Neural crest cell (in vitro differentiated cells): ENCODE data around the gene MTRR. TPM values are rescaled to one million over a fixed set of nuclear protein-coding genes. Genes with fewer than 3 reads are reported as not detected.

ENCODE experiments used
- DNase-seq: peaks from one replicate; pipeline ENCODE4 v3.0.0; 2021; ENCODE audit warnings: low read depth, mixed read lengths, low spot score
- H3K27ac Mint-ChIP-seq: one replicate; pipeline ENCODE4 v1.8.0; 2021; ENCODE audit warnings: mild to moderate bottlenecking, mixed read lengths; ENCODE audit not compliant: unreplicated experiment
- H3K27me3 Mint-ChIP-seq: 2 replicates; pipeline ENCODE4 v1.8.0; 2021; ENCODE audit warnings: low read depth, mild to moderate bottlenecking, mixed read lengths
- H3K36me3 Mint-ChIP-seq: 2 replicates; pipeline ENCODE4 v1.8.0; 2021; ENCODE audit warnings: low read depth, mild to moderate bottlenecking, mixed read lengths
- H3K4me1 Mint-ChIP-seq: 2 replicates; pipeline ENCODE4 v1.8.0; 2021; ENCODE audit warnings: mixed read lengths
- H3K4me3 Mint-ChIP-seq: one replicate; pipeline ENCODE4 v1.8.0; 2021; ENCODE audit warnings: mild to moderate bottlenecking, mixed read lengths
- H3K9me3 Mint-ChIP-seq: 2 replicates; pipeline ENCODE4 v1.8.0; 2021; ENCODE audit warnings: mixed read lengths
- total RNA-seq: library from RNA; stranded (reverse); gene quantifications from 2 replicates; pipeline ENCODE4 v1.2.1, GENCODE V29; 2021
- TF ChIP-seq, protein P1 (sequence below): fragments of 200-600 bp; sonication (generic); conservative IDR thresholded peaks from 2 replicates; pipeline ENCODE4 v1.5.0; 2021; ENCODE audit warnings: antibody characterized with exemption, mild to moderate bottlenecking

The MTRR gene
- total RNA-seq, 1 donor from 2014 or later, result 43.3 TPM

- Mint-ChIP-seq H3K9me3 (no peaks in the 10 kb centered on the region), H3K27ac (peak overlapping the region; percentile 20), H3K27me3 (no peaks in the 10 kb centered on the region), H3K36me3 (no peaks in the 10 kb centered on the region), H3K4me1 (peaks cover 38% of the 10 kb centered on the region), H3K4me3 (peak overlapping the region; percentile 92)
- TF ChIP-seq, protein P1, sequence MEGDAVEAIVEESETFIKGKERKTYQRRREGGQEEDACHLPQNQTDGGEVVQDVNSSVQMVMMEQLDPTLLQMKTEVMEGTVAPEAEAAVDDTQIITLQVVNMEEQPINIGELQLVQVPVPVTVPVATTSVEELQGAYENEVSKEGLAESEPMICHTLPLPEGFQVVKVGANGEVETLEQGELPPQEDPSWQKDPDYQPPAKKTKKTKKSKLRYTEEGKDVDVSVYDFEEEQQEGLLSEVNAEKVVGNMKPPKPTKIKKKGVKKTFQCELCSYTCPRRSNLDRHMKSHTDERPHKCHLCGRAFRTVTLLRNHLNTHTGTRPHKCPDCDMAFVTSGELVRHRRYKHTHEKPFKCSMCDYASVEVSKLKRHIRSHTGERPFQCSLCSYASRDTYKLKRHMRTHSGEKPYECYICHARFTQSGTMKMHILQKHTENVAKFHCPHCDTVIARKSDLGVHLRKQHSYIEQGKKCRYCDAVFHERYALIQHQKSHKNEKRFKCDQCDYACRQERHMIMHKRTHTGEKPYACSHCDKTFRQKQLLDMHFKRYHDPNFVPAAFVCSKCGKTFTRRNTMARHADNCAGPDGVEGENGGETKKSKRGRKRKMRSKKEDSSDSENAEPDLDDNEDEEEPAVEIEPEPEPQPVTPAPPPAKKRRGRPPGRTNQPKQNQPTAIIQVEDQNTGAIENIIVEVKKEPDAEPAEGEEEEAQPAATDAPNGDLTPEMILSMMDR, result no peak
- DNase-seq, result peak; percentile 12
These were observed 548 bp upstream of the MTRR start for GRCh38 chr5:7868427-7868772.

DNA sequence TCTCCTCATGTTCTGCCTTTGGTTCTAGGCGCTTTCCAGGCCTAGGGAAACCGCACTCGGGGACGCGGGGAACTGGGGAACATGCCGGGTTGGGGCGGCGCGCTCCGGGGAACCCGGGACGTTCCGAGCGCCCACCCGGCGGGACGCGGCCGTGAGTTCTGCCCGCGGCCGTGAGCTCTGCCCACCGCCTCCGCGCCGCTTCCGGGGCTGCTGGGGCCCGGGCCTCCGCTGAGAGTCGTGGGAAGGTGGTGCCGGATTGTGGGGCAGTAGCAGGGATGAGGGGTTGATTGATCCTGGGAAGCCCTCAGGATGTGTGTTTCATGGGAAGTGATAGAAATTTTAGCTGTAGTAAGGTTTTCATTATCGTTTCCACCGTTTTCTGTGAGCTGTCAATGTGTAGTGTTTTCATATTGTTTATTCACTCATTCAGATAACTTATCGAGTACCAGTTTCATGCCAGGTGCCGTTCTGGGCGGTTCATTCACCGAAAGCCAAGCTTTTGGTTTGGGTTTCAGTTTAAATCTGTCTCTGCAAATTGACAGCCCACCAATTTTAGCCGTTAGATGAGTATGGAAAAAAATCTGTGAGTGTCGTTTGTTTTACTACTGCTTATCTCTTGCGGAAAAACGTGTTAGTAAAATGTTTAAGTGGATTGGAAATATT lies 657 bp downstream of the MTRR start:
- H3K27me3 Mint-ChIP-seq, result no peaks in the 10 kb centered on the region
- TF ChIP-seq, protein P1, result no peak
- no peaks in the 10 kb centered on the region for H3K36me3 Mint-ChIP-seq
- H3K4me1 Mint-ChIP-seq, result peaks cover 38% of the 10 kb centered on the region
- DNase-seq, result no peak
- no peaks in the 10 kb centered on the region for H3K9me3 Mint-ChIP-seq
- peak overlapping the region; percentile 90 for H3K4me3 Mint-ChIP-seq
- H3K27ac Mint-ChIP-seq, result no peak overlapping the region

DNA sequence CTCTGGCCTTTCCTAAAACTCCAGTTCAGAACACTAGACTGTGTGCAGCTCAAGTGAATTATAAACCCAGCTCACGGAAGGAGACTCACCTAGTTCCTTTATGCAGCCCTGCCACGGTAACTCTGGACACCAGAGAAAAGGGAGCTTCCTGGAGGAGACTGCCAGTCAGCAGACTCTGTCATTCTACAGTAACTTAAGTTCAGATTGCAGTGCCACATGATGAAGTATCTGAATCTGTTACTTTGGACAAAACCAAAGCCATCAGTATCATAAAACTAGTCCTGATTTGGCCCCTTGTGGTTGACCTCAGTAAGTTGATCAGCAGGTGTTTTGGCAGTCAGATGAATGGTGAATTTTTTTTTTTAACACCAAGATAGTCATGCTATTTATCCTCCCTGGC lies 2.7 kb downstream of the MTRR start:
- Mint-ChIP-seq H3K4me1 (peaks cover 32% of the 10 kb centered on the region), H3K9me3 (no peaks in the 10 kb centered on the region), H3K27ac (no peak overlapping the region), H3K36me3 (peaks cover 4% of the 10 kb centered on the region), H3K4me3 (peak overlapping the region; percentile 48), H3K27me3 (no peaks in the 10 kb centered on the region)
- DNase-seq, result no peak
- TF ChIP-seq, protein P1, result no peak

DNA sequence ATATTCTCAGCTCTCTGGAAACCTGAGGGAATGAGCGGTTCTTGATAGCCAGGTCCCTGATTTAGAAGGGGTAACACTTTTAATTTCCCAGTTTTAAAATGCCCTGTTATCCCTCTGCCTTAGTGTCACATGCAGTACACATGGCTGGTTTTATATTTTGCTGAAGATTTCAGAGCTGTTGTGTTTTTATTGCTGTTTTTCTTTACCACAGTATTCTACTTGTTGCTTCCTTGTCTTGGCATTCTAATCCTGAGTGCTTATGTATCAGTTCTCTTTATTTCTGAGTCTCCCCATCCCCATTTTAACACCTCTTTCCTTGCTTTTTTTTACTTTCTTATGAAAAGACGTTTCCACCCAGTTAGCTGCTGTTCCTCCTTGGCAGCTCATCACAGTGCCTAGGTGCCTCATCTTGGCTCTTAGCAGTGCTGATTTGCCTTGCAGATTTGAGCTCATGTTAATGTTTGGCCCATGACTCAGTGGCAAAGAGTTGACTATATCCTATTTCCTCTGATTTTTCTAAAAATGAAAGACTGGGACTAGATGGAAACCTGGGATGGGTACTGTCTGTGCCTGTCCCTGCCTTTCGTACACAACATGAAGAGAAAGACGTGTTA lies 3.7 kb downstream of the MTRR start:
- Mint-ChIP-seq H3K9me3 (no peaks in the 10 kb centered on the region), H3K4me3 (peak overlapping the region; percentile 14), H3K27me3 (no peaks in the 10 kb centered on the region), H3K4me1 (peaks cover 24% of the 10 kb centered on the region), H3K27ac (no peak overlapping the region), H3K36me3 (peaks cover 4% of the 10 kb centered on the region)
- no peak for DNase-seq
- TF ChIP-seq, protein P1, result no peak

DNA sequence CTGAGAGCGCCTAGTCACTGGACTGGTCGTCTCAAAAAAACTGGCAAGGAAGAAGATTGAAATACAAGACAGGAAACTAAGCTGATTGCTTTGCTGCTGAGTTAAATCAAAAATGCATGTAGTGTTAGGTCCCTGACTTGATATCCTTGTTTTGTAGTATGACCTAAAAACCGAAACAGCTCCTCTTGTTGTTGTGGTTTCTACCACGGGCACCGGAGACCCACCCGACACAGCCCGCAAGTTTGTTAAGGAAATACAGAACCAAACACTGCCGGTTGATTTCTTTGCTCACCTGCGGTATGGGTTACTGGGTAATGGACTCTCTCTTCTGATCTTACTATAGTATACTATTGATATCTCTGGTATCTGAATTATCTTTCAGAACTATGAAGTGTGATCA lies 4.3 kb downstream of the MTRR start:
- Mint-ChIP-seq H3K36me3 (peaks cover 4% of the 10 kb centered on the region), H3K27me3 (no peaks in the 10 kb centered on the region), H3K9me3 (no peaks in the 10 kb centered on the region), H3K4me3 (peak overlapping the region; percentile 14), H3K27ac (no peak overlapping the region), H3K4me1 (peaks cover 18% of the 10 kb centered on the region)
- TF ChIP-seq, protein P1, result no peak
- no peak for DNase-seq
